ENCODE results near the gene FARP2. TPM values are rescaled to one million over a fixed set of nuclear protein-coding genes. Genes with fewer than 3 reads are reported as not detected.
"Not testable (repeated sequence)": the region's sequence is repeated elsewhere in the genome, so short reads cannot be mapped to it uniquely, and the experiment has no call there.

The FARP2 gene
- total and polyA plus RNA-seq, 2 experiments from 2014 or later: 16.0 to 22.6 TPM

GRCh38 chr2:241413501-241413900, 57.4 kb downstream of the FARP2 start:
- not testable (repeated sequence) for H3K4me1 ChIP-seq (ENCODE audit: insufficient read depth); H3K4me2 ChIP-seq; H3K36me3 ChIP-seq (ENCODE audit: insufficient read depth); H3K9me3 Mint-ChIP-seq; ATAC-seq; H3K27me3 ChIP-seq (ENCODE audit: insufficient read depth); H2AFZ ChIP-seq; H3K27ac Mint-ChIP-seq; H3K4me1 Mint-ChIP-seq; H3F3A ChIP-seq (replicated peaks; ENCODE audit: low read depth); DNase-seq (ENCODE audit: low spot score); H3K27ac ChIP-seq (ENCODE audit: low read depth); H4K20me1 ChIP-seq (replicated peaks; ENCODE audit: insufficient read depth); H3K4me3 Mint-ChIP-seq; H3K27me3 Mint-ChIP-seq (ENCODE audit: insufficient read depth, low read depth, poor library complexity); H3K4me3 ChIP-seq; H3K9me2 ChIP-seq (ENCODE audit: insufficient read depth); H3K79me2 ChIP-seq (replicated peaks; ENCODE audit: insufficient read depth)
- H3K36me3 Mint-ChIP-seq (ENCODE audit: low read depth): peaks cover 21% of the 10 kb centered on the region

- Mint-ChIP-seq H3K4me3 (no peak overlapping the region), H3K9me3 (no peaks in the 10 kb centered on the region), H3K36me3 (ENCODE audit: low read depth) (peaks cover 21% of the 10 kb centered on the region), H3K27ac (no peak overlapping the region), H3K4me1 (no peaks in the 10 kb centered on the region), H3K27me3 (ENCODE audit: insufficient read depth, low read depth, poor library complexity) (peaks cover 2% of the 10 kb centered on the region)
- H3K27ac ChIP-seq (ENCODE audit: low read depth): no peak overlapping the region
- H3K36me3 ChIP-seq (ENCODE audit: insufficient read depth): peaks cover 6% of the 10 kb centered on the region; the same call in 1 of the 2 replicates
- H3K79me2 ChIP-seq (replicated peaks; ENCODE audit: insufficient read depth): no peaks in the 10 kb centered on the region
- DNase-seq (ENCODE audit: low spot score) (no peak), ATAC-seq (no peak)
- no peaks in the 10 kb centered on the region for H3K27me3 ChIP-seq (ENCODE audit: insufficient read depth)
- no peak overlapping the region for H3K4me2 ChIP-seq
- H4K20me1 ChIP-seq (replicated peaks; ENCODE audit: insufficient read depth): peaks cover 1% of the 10 kb centered on the region; the same call in 1 of the 2 replicates
- no peaks in the 10 kb centered on the region for H3F3A ChIP-seq (replicated peaks; ENCODE audit: low read depth)
- H3K9me2 ChIP-seq (ENCODE audit: insufficient read depth): no peaks in the 10 kb centered on the region
- no peak overlapping the region for H3K4me3 ChIP-seq
- H3K4me1 ChIP-seq (ENCODE audit: insufficient read depth): no peaks in the 10 kb centered on the region
- no peak overlapping the region for H2AFZ ChIP-seq
- TF ChIP-seq NANOG (IDR thresholded peaks at IDR 0.05; ENCODE audit: borderline replicate concordance) (no peak), REST (IDR thresholded peaks at IDR 0.05; ENCODE audit: unreplicated experiment) (no peak), ETS1 (IDR thresholded peaks at IDR 0.05) (no peak), ZNF462 (CRISPR knock-in tag; IDR thresholded peaks at IDR 0.05) (no peak), ZNF114 (CRISPR knock-in tag; IDR thresholded peaks at IDR 0.05) (no peak), EZH2phosphoT487 (IDR thresholded peaks at IDR 0.05; ENCODE audit: unreplicated experiment) (no peak), CTCF (conservative IDR thresholded peaks at IDR 0.05; ENCODE audit: low read depth in 2 of 2) (no peak), STAT1 (IDR thresholded peaks at IDR 0.05; ENCODE audit: unreplicated experiment) (no peak), JUNB (IDR thresholded peaks at IDR 0.05; ENCODE audit: unreplicated experiment) (no peak)
Observed at GRCh38 chr2:241413929-241414580, 58.0 kb downstream of the FARP2 start.

All from GM23338 (cell line).